ENCODE measurements around the gene FBXO22.
"Not testable (repeated sequence)": the region's sequence is repeated elsewhere in the genome, so short reads cannot be mapped to it uniquely, and the experiment has no call there.

FBXO22 gene

GRCh38 chr15:75984706-75985105, 81.0 kb downstream of the FBXO22 start:
- not testable (repeated sequence) for DNase-seq

- no peak for DNase-seq
Measured at GRCh38 chr15:75985971-75986370, 82.3 kb downstream of the FBXO22 start.

GRCh38 chr15:75989045-75989444, 85.4 kb downstream of the FBXO22 start:
- no peak for DNase-seq

- no peak for DNase-seq
Measured at GRCh38 chr15:75989875-75990274, 86.2 kb downstream of the FBXO22 start.

Measured in NCI-H146 (cell line).